Right cardiac atrium (tissue), 5 donors: Measurements from ENCODE around the gene FBXW12. TPM values are rescaled to one million over a fixed set of nuclear protein-coding genes. Genes with fewer than 3 reads are reported as not detected.

ENCODE experiments used
- ATAC-seq, 2 donors: fragments of 200-7000 bp; cut with Tn5 transposase; one replicate each; pipeline versions ENCODE4 v1.8.0 to v1.9.1; 2020; ENCODE audit warnings: moderate library complexity in 2 of 2, mild to moderate bottlenecking in 1 of 2
- DNase-seq, 3 donors: peaks; one replicate each; pipeline ENCODE4 v3.0.0-alpha.2; 2020
- H3K27ac ChIP-seq: one replicate; pipeline ENCODE4 v1.5.1; 2013; ENCODE audit warnings: mild to moderate bottlenecking, low read length, control low read depth, moderate library complexity
- H3K27me3 ChIP-seq: one replicate; pipeline ENCODE4 v1.6.1; 2013; ENCODE audit not compliant: control insufficient read depth, insufficient read depth
- H3K4me1 ChIP-seq: one replicate; pipeline ENCODE4 v1.6.1; 2013; ENCODE audit warnings: low read length; ENCODE audit not compliant: control insufficient read depth, insufficient read depth
- H3K4me3 ChIP-seq: one replicate; pipeline ENCODE4 v1.5.1; 2013; ENCODE audit warnings: low read length, control low read depth
- H3K9me3 ChIP-seq: one replicate; pipeline ENCODE4 v1.6.1; 2013; ENCODE audit warnings: low read length; ENCODE audit not compliant: control insufficient read depth
- WGBS: extraction: QIAGEN DNeasy Blood & Tissue Kit; methylation state at CpG from one replicate; pipeline ENCODE4 v1.1.7; 2013; 5-methylcytosine and 5-hydroxymethylcytosine counted together
- intact Hi-C, 4 donors: fragments of 100-400 bp; cut with DNase I; formaldehyde crosslinking; loops; one replicate each; pipeline versions ENCODE4 v1.11.0 to v1.14.0; 2022 to 2023
- polyA plus RNA-seq: library from polyadenylated mRNA; stranded (reverse); fragments of 200-250 nt; gene quantifications from one replicate; pipeline ENCODE4 v1.2.3, GENCODE V29; 2013
- total RNA-seq, 4 donors: library from RNA; stranded (reverse); fragmentation: NEBNext Ultra II Directional; extraction: Animal tissue kit (Norgen Biotek cat#: 25700); gene quantifications; one replicate each; pipeline ENCODE4 v1.2.1, GENCODE V29; 2021
- donor health status: healthy with polysubstance abuse.
- donor health status: DM: no; HTN: yes; CAD: no.
- donor health status: DM: no; HTN: no; CAD: no.
- donor health status: DM: no; HTN: yes; CAD: no; lungs with severe emphysema.
- donor health status: DM: yes; HTN: yes; CAD: no.

FBXW12 gene
- total and polyA plus RNA-seq, 5 donors, result not detected

GRCh38 chr3:48439820-48440589 lies 68.0 kb downstream of the FBXW12 start, which contains the start of the genes CCDC51 and TMA7:
CCDC51 (minus strand) TSS chr3:48440119; CDS start chr3:48435128, 4,991 bp downstream.
TMA7 (plus strand) TSS chr3:48440257; CDS start chr3:48440297, 40 bp downstream.
- no peaks in the 10 kb centered on the region for H3K27me3 ChIP-seq
- no peaks in the 10 kb centered on the region for H3K4me1 ChIP-seq
- intact Hi-C loops, result loop anchor here in 2 of 4 donors (5.0 kb wide), 2 partner anchors 38 to 163 kb away; no protein-coding TSS in a partner anchor
- DNase-seq (peak; percentile 99), ATAC-seq (peak; percentile 98)
- peak within 1 kb of the TSS; percentile 89 for H3K27ac ChIP-seq
- H3K4me3 ChIP-seq, result peak within 1 kb of the TSS; percentile 49
- no peaks in the 10 kb centered on the region for H3K9me3 ChIP-seq
- under 1% methylated on average over 54 of the region's 54 CpGs for WGBS

- peak overlapping the region; percentile 49 for H3K4me3 ChIP-seq
- ATAC-seq (peak in 1 of 2 donors; percentile 15), DNase-seq (peak in 2 of 3 donors; percentile 44 to 60)
- H3K9me3 ChIP-seq, result no peaks in the 10 kb centered on the region
- H3K27me3 ChIP-seq, result no peaks in the 10 kb centered on the region
- intact Hi-C loops, result no loop called here
- H3K27ac ChIP-seq, result peak overlapping the region; percentile 79
- WGBS, result 1% methylated on average over 21 of the region's 21 CpGs
- no peaks in the 10 kb centered on the region for H3K4me1 ChIP-seq
These were observed 68.6 kb downstream of the FBXW12 start for GRCh38 chr3:48440590-48440958.

- Histone ChIP-seq H3K27ac (no peak overlapping the region), H3K27me3 (no peaks in the 10 kb centered on the region), H3K4me1 (no peaks in the 10 kb centered on the region), H3K4me3 (no peak overlapping the region), H3K9me3 (no peaks in the 10 kb centered on the region)
- ATAC-seq (no peak), DNase-seq (no peak)
- WGBS, result 83% methylated on average over 6 of the region's 6 CpGs
- intact Hi-C loops, result no loop called here
These were observed 69.9 kb downstream of the FBXW12 start for GRCh38 chr3:48441940-48442339.

Other genes starting within 250 kb of the FBXW12 start
- 1 to 10 TPM in 1 of 4 donors, under 1 TPM in 3; 0.71 to 1.0 (median 0.87) TPM for gene CDC25A, start 183.8 kb upstream of the FBXW12 start, total RNA-seq
- 0.86 TPM for gene CDC25A, start 183.8 kb upstream of the FBXW12 start, polyA plus RNA-seq
- gene CAMP, start 148.7 kb upstream of the FBXW12 start, total RNA-seq, result 1 to 10 TPM in 1 of 4 donors, under 1 TPM in 3; 0.50 to 2.1 (median 0.73) TPM
- 1.8 TPM for gene CAMP, start 148.7 kb upstream of the FBXW12 start, polyA plus RNA-seq
- 10 to 100 TPM; 11.4 to 18.5 (median 15.0) TPM for gene ZNF589, start 131.1 kb upstream of the FBXW12 start, total RNA-seq
- 5.6 TPM for gene ZNF589, start 131.1 kb upstream of the FBXW12 start, polyA plus RNA-seq
- gene NME6, start 70.9 kb upstream of the FBXW12 start, total RNA-seq, result 10 to 100 TPM; 17.0 to 20.3 (median 19.1) TPM
- 11.6 TPM for gene NME6, start 70.9 kb upstream of the FBXW12 start, polyA plus RNA-seq
- not detected for gene SPINK8, start 38.6 kb upstream of the FBXW12 start, total RNA-seq
- not detected for gene SPINK8, start 38.6 kb upstream of the FBXW12 start, polyA plus RNA-seq
- gene PLXNB1, start 57.9 kb downstream of the FBXW12 start, total RNA-seq, result 10 to 100 TPM; 49.4 to 84.5 (median 55.0) TPM
- 52.7 TPM for gene PLXNB1, start 57.9 kb downstream of the FBXW12 start, polyA plus RNA-seq
- gene CCDC51, start 67.9 kb downstream of the FBXW12 start, total RNA-seq, result 10 to 100 TPM in 3 of 4 donors, 1 to 10 TPM in 1; 8.7 to 11.5 (median 11.1) TPM
- gene CCDC51, start 67.9 kb downstream of the FBXW12 start, polyA plus RNA-seq, result 11.2 TPM
- gene TMA7, start 68.0 kb downstream of the FBXW12 start, total RNA-seq, result 100 to 1,000 TPM; 187 to 270 (median 216) TPM
- gene TMA7, start 68.0 kb downstream of the FBXW12 start, polyA plus RNA-seq, result 526 TPM
- 1 to 10 TPM; 4.0 to 5.2 (median 4.3) TPM for gene ATRIP, start 74.5 kb downstream of the FBXW12 start, total RNA-seq
- gene ATRIP, start 74.5 kb downstream of the FBXW12 start, polyA plus RNA-seq, result 3.5 TPM
- gene SHISA5, start 132.0 kb downstream of the FBXW12 start, total RNA-seq, result 10 to 100 TPM; 72.9 to 93.1 (median 76.2) TPM
- gene SHISA5, start 132.0 kb downstream of the FBXW12 start, polyA plus RNA-seq, result 57.0 TPM
- 1 to 10 TPM; 1.9 to 2.7 (median 2.1) TPM for gene PFKFB4, start 184.6 kb downstream of the FBXW12 start, total RNA-seq
- 0.75 TPM for gene PFKFB4, start 184.6 kb downstream of the FBXW12 start, polyA plus RNA-seq
- not detected for gene UCN2, start 191.6 kb downstream of the FBXW12 start, total RNA-seq
- gene UCN2, start 191.6 kb downstream of the FBXW12 start, polyA plus RNA-seq, result 0.16 TPM
- 10 to 100 TPM in 2 of 4 donors, 1 to 10 TPM in 2; 4.8 to 20.4 (median 10.6) TPM for gene COL7A1, start 223.1 kb downstream of the FBXW12 start, total RNA-seq
- gene COL7A1, start 223.1 kb downstream of the FBXW12 start, polyA plus RNA-seq, result 8.7 TPM
- 100 to 1,000 TPM; 622 to 677 (median 648) TPM for gene UQCRC1, start 237.4 kb downstream of the FBXW12 start, total RNA-seq
- 865 TPM for gene UQCRC1, start 237.4 kb downstream of the FBXW12 start, polyA plus RNA-seq
- not detected for gene TMEM89, start 249.6 kb downstream of the FBXW12 start, total RNA-seq
- gene TMEM89, start 249.6 kb downstream of the FBXW12 start, polyA plus RNA-seq, result not detected